PC-3 (cell line): ENCODE data around the gene CSPG4.

Source experiments
- EZH2 ChIP-seq: fragments of 300-600 bp; sonication (generic); IDR thresholded peaks from one replicate; pipeline ENCODE4 v1.6.1; 2017; ENCODE audit warnings: antibody characterized with exemption, mild to moderate bottlenecking, low read length; ENCODE audit not compliant: unreplicated experiment
- EZH2phosphoT487 ChIP-seq: fragments of 300-600 bp; sonication (generic); IDR thresholded peaks from 2 replicates; pipeline ENCODE4 v1.6.1; 2018; ENCODE audit warnings: mild to moderate bottlenecking, antibody characterized with exemption, low read length, borderline replicate concordance
- TF ChIP-seq, protein P1 (sequence below): fragments of 300-600 bp; sonication (generic); conservative IDR thresholded peaks from 2 replicates; pipeline ENCODE4 v1.5.1; 2017; ENCODE audit warnings: antibody characterized with exemption, low read depth, mild to moderate bottlenecking, low read length

- TF ChIP-seq, protein P1, sequence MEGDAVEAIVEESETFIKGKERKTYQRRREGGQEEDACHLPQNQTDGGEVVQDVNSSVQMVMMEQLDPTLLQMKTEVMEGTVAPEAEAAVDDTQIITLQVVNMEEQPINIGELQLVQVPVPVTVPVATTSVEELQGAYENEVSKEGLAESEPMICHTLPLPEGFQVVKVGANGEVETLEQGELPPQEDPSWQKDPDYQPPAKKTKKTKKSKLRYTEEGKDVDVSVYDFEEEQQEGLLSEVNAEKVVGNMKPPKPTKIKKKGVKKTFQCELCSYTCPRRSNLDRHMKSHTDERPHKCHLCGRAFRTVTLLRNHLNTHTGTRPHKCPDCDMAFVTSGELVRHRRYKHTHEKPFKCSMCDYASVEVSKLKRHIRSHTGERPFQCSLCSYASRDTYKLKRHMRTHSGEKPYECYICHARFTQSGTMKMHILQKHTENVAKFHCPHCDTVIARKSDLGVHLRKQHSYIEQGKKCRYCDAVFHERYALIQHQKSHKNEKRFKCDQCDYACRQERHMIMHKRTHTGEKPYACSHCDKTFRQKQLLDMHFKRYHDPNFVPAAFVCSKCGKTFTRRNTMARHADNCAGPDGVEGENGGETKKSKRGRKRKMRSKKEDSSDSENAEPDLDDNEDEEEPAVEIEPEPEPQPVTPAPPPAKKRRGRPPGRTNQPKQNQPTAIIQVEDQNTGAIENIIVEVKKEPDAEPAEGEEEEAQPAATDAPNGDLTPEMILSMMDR: no peak
- TF ChIP-seq EZH2: no peak
- TF ChIP-seq EZH2phosphoT487: no peak
Observed at GRCh38 chr15:75727031-75727531, 14.4 kb upstream of the CSPG4 start.
